Measurements from ENCODE around the gene SPATA2L.

GRCh38 chr16:89732918-89733242 lies 31.4 kb upstream of the SPATA2L start:
- TF ChIP-seq CTCF (IDR thresholded peaks at IDR 0.05) (no peak), POLR2A (IDR thresholded peaks at IDR 0.05) (no peak), EP300 (IDR thresholded peaks at IDR 0.05) (no peak)

Data from tibial nerve (tissue), 4 donors.